Measurements from ENCODE around the gene OR2A12.

- TF ChIP-seq POLR2A (IDR thresholded peaks at IDR 0.05) (no peak), CTCF (IDR thresholded peaks at IDR 0.05) (no peak)
These were observed 44.7 kb downstream of the OR2A12 start for GRCh38 chr7:144130730-144131129.
